ENCODE measurements around the gene CDK6.
"Not testable (repeated sequence)": the region's sequence is repeated elsewhere in the genome, so short reads cannot be mapped to it uniquely, and the experiment has no call there.

Gene CDK6

GRCh38 chr7:92763636-92764423 lies 72.5 kb downstream of the CDK6 start:
- peak; percentile 41 for DNase-seq (ENCODE audit: low read depth)
- no peak overlapping the region for H3K4me3 ChIP-seq (ENCODE audit: low read depth, low read length)

DNA sequence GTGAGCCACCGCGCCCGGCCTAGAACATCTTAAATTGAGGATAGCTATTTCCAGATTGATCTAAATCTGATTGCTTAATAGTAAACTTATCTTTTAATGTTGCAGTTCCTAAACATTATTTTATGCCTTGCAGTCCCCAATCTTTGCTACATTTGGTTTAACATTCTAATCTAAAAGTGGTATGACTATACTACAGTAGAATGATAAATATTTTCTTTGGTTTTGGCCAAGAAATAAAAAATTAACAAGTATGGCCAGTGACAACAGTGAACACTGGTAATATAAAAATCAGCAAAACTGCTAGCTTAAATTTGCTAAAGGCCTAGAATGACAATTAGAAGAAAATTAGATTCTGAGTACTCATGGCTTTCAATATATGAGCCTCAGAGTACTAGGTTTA lies 73.5 kb downstream of the CDK6 start:
- H3K4me3 ChIP-seq (ENCODE audit: low read depth, low read length), result no peak overlapping the region
- DNase-seq (ENCODE audit: low read depth), result no peak
- TF ChIP-seq MAX (IDR thresholded peaks at IDR 0.05; ENCODE audit: low read depth, low read length) (no peak), MYC (IDR thresholded peaks at IDR 0.05; ENCODE audit: low read depth, low read length) (no peak), POLR2A (IDR thresholded peaks at IDR 0.05; ENCODE audit: extremely low read depth, insufficient read length) (no peak)
- TF ChIP-seq, protein P1, sequence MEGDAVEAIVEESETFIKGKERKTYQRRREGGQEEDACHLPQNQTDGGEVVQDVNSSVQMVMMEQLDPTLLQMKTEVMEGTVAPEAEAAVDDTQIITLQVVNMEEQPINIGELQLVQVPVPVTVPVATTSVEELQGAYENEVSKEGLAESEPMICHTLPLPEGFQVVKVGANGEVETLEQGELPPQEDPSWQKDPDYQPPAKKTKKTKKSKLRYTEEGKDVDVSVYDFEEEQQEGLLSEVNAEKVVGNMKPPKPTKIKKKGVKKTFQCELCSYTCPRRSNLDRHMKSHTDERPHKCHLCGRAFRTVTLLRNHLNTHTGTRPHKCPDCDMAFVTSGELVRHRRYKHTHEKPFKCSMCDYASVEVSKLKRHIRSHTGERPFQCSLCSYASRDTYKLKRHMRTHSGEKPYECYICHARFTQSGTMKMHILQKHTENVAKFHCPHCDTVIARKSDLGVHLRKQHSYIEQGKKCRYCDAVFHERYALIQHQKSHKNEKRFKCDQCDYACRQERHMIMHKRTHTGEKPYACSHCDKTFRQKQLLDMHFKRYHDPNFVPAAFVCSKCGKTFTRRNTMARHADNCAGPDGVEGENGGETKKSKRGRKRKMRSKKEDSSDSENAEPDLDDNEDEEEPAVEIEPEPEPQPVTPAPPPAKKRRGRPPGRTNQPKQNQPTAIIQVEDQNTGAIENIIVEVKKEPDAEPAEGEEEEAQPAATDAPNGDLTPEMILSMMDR (IDR thresholded peaks at IDR 0.05; ENCODE audit: low read depth, low read length), result no peak

More at GRCh38 chr7:92763636-92764423, 72.5 kb downstream of the CDK6 start:
- no peak for TF ChIP-seq MAX (IDR thresholded peaks at IDR 0.05; ENCODE audit: low read depth, low read length)
- TF ChIP-seq MYC (IDR thresholded peaks at IDR 0.05; ENCODE audit: low read depth, low read length), result no peak
- TF ChIP-seq, protein P1 (IDR thresholded peaks at IDR 0.05; ENCODE audit: low read depth, low read length), result no peak
- TF ChIP-seq POLR2A (IDR thresholded peaks at IDR 0.05; ENCODE audit: extremely low read depth, insufficient read length), result no peak

- H3K4me3 ChIP-seq (ENCODE audit: low read depth, low read length), result no peak overlapping the region
- TF ChIP-seq MYC (IDR thresholded peaks at IDR 0.05; ENCODE audit: low read depth, low read length), result no peak
- no peak for TF ChIP-seq MAX (IDR thresholded peaks at IDR 0.05; ENCODE audit: low read depth, low read length)
- TF ChIP-seq, protein P1 (IDR thresholded peaks at IDR 0.05; ENCODE audit: low read depth, low read length), result no peak
- TF ChIP-seq POLR2A (IDR thresholded peaks at IDR 0.05; ENCODE audit: extremely low read depth, insufficient read length), result no peak
- DNase-seq (ENCODE audit: low read depth), result no peak
Measured at GRCh38 chr7:92761391-92762097, 74.8 kb downstream of the CDK6 start.

- DNase-seq (ENCODE audit: low read depth), result no peak
- H3K4me3 ChIP-seq (ENCODE audit: low read depth, low read length), result no peak overlapping the region
Measured at GRCh38 chr7:92758796-92759431, 77.5 kb downstream of the CDK6 start.

GRCh38 chr7:92757311-92757910 lies 79.0 kb downstream of the CDK6 start:
- not testable (repeated sequence) for H3K4me3 ChIP-seq (ENCODE audit: low read depth, low read length)
- peak; percentile 84 for DNase-seq (ENCODE audit: low read depth)

More at GRCh38 chr7:92758796-92759431, 77.5 kb downstream of the CDK6 start:
- TF ChIP-seq MYC (IDR thresholded peaks at IDR 0.05; ENCODE audit: low read depth, low read length), result no peak

DNA sequence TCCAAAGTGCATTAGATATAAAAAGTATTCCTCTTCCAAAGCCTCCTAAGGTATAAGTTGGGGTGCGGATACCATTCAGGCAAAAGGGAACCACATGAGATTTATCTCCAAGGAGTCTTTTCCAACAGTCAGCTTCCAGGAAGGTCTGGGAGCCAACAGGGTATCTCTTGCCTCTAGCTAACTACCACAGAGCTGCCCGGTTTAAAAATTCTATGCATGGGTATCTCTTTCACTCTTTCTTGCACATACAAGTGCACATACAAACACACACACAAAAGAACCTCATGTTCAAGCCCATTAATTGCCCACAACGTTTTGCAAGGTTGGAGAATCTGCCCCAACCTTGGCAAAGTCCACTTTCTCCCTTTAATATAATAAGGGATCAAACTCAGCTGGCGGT lies 80.7 kb downstream of the CDK6 start:
- TF ChIP-seq POLR2A (IDR thresholded peaks at IDR 0.05; ENCODE audit: extremely low read depth, insufficient read length) (no peak), MAX (IDR thresholded peaks at IDR 0.05; ENCODE audit: low read depth, low read length) (no peak), MYC (IDR thresholded peaks at IDR 0.05; ENCODE audit: low read depth, low read length) (no peak)
- TF ChIP-seq, protein P1 (IDR thresholded peaks at IDR 0.05; ENCODE audit: low read depth, low read length), result no peak
- H3K4me3 ChIP-seq (ENCODE audit: low read depth, low read length), result no peak overlapping the region
- no peak for DNase-seq (ENCODE audit: low read depth)

Data from NB4 (cell line).